Panc1 (cell line): Measurements from ENCODE around the gene MYG1. TPM values are rescaled to one million over a fixed set of nuclear protein-coding genes. Genes with fewer than 3 reads are reported as not detected.
A peak's percentile ranks its signal among the peaks of the same experiment; 100 is the strongest.

Experiments
- ATAC-seq: fragments of 200-7000 bp; cut with Tn5 transposase; 2 replicates; pipeline ENCODE4 v1.9.1; 2020; ENCODE audit warnings: mild to moderate bottlenecking, moderate library complexity
- BruUV-seq: library from RNA; stranded (reverse); fragments of 400-500 nt; replicated peaks from 2 replicates; lab custom pipeline; 2021; lab: Mats Ljungman, UMichigan
- CTCF ChIA-PET: fragments of 300-600 bp; sonication (Branson Sonifier 250); formaldehyde crosslinking; loops from one replicate; lab custom pipeline; 2022; ENCODE audit warnings: antibody characterized with exemption; lab: Charles Lee
- POLR2A ChIA-PET: fragments of 300-600 bp; sonication (Branson Sonifier 250); formaldehyde crosslinking; loops from one replicate; lab custom pipeline; 2022; ENCODE audit warnings: antibody characterized with exemption; lab: Charles Lee
- DNase-seq: peaks from one replicate; pipeline ENCODE4 v3.0.0-alpha.2; 2010; ENCODE audit warnings: low read depth, low spot score
- H3K27ac ChIP-seq: 2 replicates; pipeline ENCODE4 v1.5.1; 2011; ENCODE audit warnings: mild to moderate bottlenecking, low read length, inconsistent platforms
- H3K27me3 ChIP-seq: fragments of 200-500 bp; sonication (Bioruptor generic); 2 replicates; pipeline ENCODE4 v1.6.0; 2014; ENCODE audit warnings: low read length, inconsistent platforms; ENCODE audit not compliant: control insufficient read depth, insufficient read depth
- H3K36me3 ChIP-seq: fragments of 200-500 bp; sonication (Bioruptor generic); 2 replicates; pipeline ENCODE4 v1.5.1; 2014; ENCODE audit warnings: inconsistent platforms, mild to moderate bottlenecking, low read length, moderate library complexity; ENCODE audit not compliant: control insufficient read depth, insufficient read depth
- H3K4me1 ChIP-seq: 2 replicates; pipeline ENCODE4 v1.5.1; 2011; ENCODE audit warnings: inconsistent platforms, mild to moderate bottlenecking, low read length, moderate library complexity; ENCODE audit not compliant: control insufficient read depth, insufficient read depth
- H3K4me3 ChIP-seq, 2 experiments: 2 replicates each; pipeline ENCODE4 v1.5.1; 2011 to 2012; ENCODE audit warnings: low read depth in 2 of 2, low read length in 2 of 2, mild to moderate bottlenecking in 2 of 2, inconsistent platforms in 1 of 2, moderate library complexity in 1 of 2
- H3K9me3 ChIP-seq: fragments of 200-500 bp; sonication (Bioruptor generic); 2 replicates; pipeline ENCODE4 v1.5.1; 2014; ENCODE audit warnings: low read depth, mild to moderate bottlenecking, inconsistent platforms, low read length, moderate library complexity; ENCODE audit not compliant: control insufficient read depth, insufficient read depth
- POLR2AphosphoS5 ChIP-seq: IDR thresholded peaks from 2 replicates; pipeline ENCODE4 v1.6.1; 2012; ENCODE audit warnings: mild to moderate bottlenecking, low read depth, low read length, moderate library complexity
- REST ChIP-seq, 2 experiments: IDR thresholded peaks; 2 replicates each; pipeline ENCODE4 v1.6.1; 2011 to 2012; ENCODE audit warnings: low read depth in 2 of 2, control low read depth in 1 of 2, low read length in 1 of 2, mild to moderate bottlenecking in 1 of 2, moderate library complexity in 1 of 2; ENCODE audit not compliant: insufficient read depth in 1 of 2
- SIN3A ChIP-seq: IDR thresholded peaks from 2 replicates; pipeline ENCODE4 v1.6.1; 2012; ENCODE audit warnings: low read depth, mild to moderate bottlenecking, low read length, moderate library complexity, borderline replicate concordance; ENCODE audit not compliant: insufficient read depth
- TCF7L2 ChIP-seq: IDR thresholded peaks from 2 replicates; pipeline ENCODE4 v1.6.1; 2011; ENCODE audit warnings: mild to moderate bottlenecking, low read depth, low read length, inconsistent platforms
- in situ Hi-C: cut with HindIII; loops from 2 replicates; pipeline ENCODE4 v1.10.0; 2016; ENCODE audit warnings: low sequenced_read_pairs, low pct_unique_long_range_greater_than_20kb
- intact Hi-C: fragments of 100-400 bp; cut with micrococcal nuclease; formaldehyde crosslinking; loops from one replicate; pipeline ENCODE4 v1.10.0; 2022; ENCODE audit not compliant: unreplicated experiment
- total RNA-seq: library from RNA; stranded (reverse); gene quantifications from one replicate; pipeline ENCODE4 v1.2.1, GENCODE V29; 2021; ENCODE audit not compliant: unreplicated experiment
- TF ChIP-seq, protein P1 (sequence below): fragments of 450-650 bp; IDR thresholded peaks from 2 replicates; pipeline ENCODE4 v1.5.1; 2017; ENCODE audit warnings: mild to moderate bottlenecking

MYG1 gene
- total RNA-seq, 1 experiment from 2014 or later, result 77.4 TPM

DNA sequence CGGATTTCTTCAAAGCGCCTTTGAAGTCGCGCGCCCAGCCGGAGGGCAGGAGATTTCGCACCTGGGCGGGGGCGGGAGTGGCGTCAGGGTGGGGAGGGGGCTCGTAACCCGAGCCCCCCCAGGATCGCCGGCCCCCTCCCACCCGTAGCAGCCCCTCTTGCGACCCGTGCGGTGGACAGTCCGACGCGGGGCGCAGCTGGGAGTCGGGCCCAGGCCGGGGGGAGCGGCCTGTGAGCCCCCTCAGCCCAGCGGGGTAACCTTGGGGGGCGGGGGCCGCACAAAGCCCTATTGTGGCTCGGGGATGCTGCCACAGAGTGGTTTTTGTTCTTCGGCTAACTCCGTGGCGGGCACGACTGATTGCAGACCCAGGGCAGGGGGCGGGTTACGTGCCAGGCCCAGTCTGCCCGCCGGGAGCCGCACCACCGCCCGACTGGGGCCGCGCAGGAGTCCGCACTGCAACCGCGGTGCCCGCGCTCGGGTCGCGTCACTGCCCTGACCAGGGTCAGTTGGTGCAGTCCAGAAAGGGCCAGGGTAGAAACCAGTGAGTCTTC is 26.1 kb downstream of the MYG1 start:
- Histone ChIP-seq H3K9me3 (no peaks in the 10 kb centered on the region), H3K4me3 (peak overlapping the region; percentile 63), H3K36me3 (no peaks in the 10 kb centered on the region), H3K27me3 (no peaks in the 10 kb centered on the region), H3K4me1 (peaks cover 16% of the 10 kb centered on the region), H3K27ac (no peak overlapping the region; the same call in 1 of the 2 replicates)
- BruUV-seq, result no TSS peak
- TF ChIP-seq TCF7L2, result no peak
- no peak for TF ChIP-seq SIN3A
- POLR2A ChIA-PET, result no interaction called here
- no peak for ATAC-seq
- intact Hi-C loops (loop anchor here (2.0 kb wide), 1 partner anchor 95 kb away; no protein-coding TSS in a partner anchor), in situ Hi-C loops (no loop called here)
- CTCF ChIA-PET, result interaction anchor here (0.5 to 2.6 kb wide), 5 partner anchors 10 to 134 kb away, joined by 5 to 30 read pairs (median 6); partner anchors contain the start of gene SP7
- DNase-seq, result no peak

- H3K9me3 ChIP-seq, result no peaks in the 10 kb centered on the region
- no peak overlapping the region for H3K27ac ChIP-seq
- no peak for ATAC-seq
- POLR2A ChIA-PET, result interaction anchor here (0.8 to 1.2 kb wide), 2 partner anchors 26 to 95 kb away, joined by 3 to 4 read pairs; no protein-coding TSS in a partner anchor
- no peaks in the 10 kb centered on the region for H3K27me3 ChIP-seq
- in situ Hi-C loops (no loop called here), intact Hi-C loops (loop anchor here (2.0 kb wide), 1 partner anchor 94 kb away; no protein-coding TSS in a partner anchor)
- CTCF ChIA-PET, result interaction anchor here (0.6 to 2.5 kb wide), 4 partner anchors 19 to 95 kb away, joined by 4 to 19 read pairs (median 5); no protein-coding TSS in a partner anchor
- H3K36me3 ChIP-seq, result no peaks in the 10 kb centered on the region
- BruUV-seq, result no TSS peak
- peaks cover 14% of the 10 kb centered on the region for H3K4me1 ChIP-seq
- TF ChIP-seq REST (IDR thresholded peaks at IDR 0.05; ENCODE audit: insufficient read depth in 1 of 2, low read depth in 2 of 2, low read length in 1 of 2), result no peak
- TF ChIP-seq, protein P1, sequence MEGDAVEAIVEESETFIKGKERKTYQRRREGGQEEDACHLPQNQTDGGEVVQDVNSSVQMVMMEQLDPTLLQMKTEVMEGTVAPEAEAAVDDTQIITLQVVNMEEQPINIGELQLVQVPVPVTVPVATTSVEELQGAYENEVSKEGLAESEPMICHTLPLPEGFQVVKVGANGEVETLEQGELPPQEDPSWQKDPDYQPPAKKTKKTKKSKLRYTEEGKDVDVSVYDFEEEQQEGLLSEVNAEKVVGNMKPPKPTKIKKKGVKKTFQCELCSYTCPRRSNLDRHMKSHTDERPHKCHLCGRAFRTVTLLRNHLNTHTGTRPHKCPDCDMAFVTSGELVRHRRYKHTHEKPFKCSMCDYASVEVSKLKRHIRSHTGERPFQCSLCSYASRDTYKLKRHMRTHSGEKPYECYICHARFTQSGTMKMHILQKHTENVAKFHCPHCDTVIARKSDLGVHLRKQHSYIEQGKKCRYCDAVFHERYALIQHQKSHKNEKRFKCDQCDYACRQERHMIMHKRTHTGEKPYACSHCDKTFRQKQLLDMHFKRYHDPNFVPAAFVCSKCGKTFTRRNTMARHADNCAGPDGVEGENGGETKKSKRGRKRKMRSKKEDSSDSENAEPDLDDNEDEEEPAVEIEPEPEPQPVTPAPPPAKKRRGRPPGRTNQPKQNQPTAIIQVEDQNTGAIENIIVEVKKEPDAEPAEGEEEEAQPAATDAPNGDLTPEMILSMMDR, result no peak
- TF ChIP-seq POLR2AphosphoS5, result no peak
- TF ChIP-seq TCF7L2, result no peak
- no peak for TF ChIP-seq SIN3A
- H3K4me3 ChIP-seq, result no peak overlapping the region
- no peak for DNase-seq
Measured at GRCh38 chr12:53326460-53327185, 27.1 kb downstream of the MYG1 start.
